OCI-LY1 (cell line): Measurements from ENCODE around the gene P2RX6.

Experiments used
- H2AFZ ChIP-seq: fragments of 200-600 bp; sonication (generic), shearing (Covaris generic); 2 replicates; pipeline ENCODE4 v1.6.0; 2014; ENCODE audit warnings: antibody characterized with exemption, mild to moderate bottlenecking, low read length
- H3F3A ChIP-seq: fragments of 200-600 bp; sonication (generic), shearing (Covaris generic); 2 replicates; pipeline ENCODE4 v1.6.0; 2014; ENCODE audit warnings: mild to moderate bottlenecking, antibody characterized with exemption, low read length, moderate library complexity; ENCODE audit not compliant: insufficient read depth
- H3K27ac ChIP-seq: fragments of 200-600 bp; sonication (generic); 2 replicates; pipeline ENCODE4 v1.5.1; 2014; ENCODE audit warnings: low read length, mixed run types, mild to moderate bottlenecking, low read depth; ENCODE audit not compliant: poor library complexity, severe bottlenecking
- H3K27me3 ChIP-seq: fragments of 200-600 bp; sonication (generic); 2 replicates; pipeline ENCODE4 v1.6.0; 2014; ENCODE audit warnings: antibody characterized with exemption, mild to moderate bottlenecking, low read length, moderate library complexity; ENCODE audit not compliant: insufficient read depth
- H3K36me3 ChIP-seq: fragments of 200-600 bp; sonication (generic); 2 replicates; pipeline ENCODE4 v1.6.1; 2014; ENCODE audit warnings: mild to moderate bottlenecking, antibody characterized with exemption, low read length, moderate library complexity, mixed read lengths; ENCODE audit not compliant: insufficient read depth
- H3K4me1 ChIP-seq: fragments of 200-600 bp; sonication (generic); 2 replicates; pipeline ENCODE4 v1.5.1; 2014; ENCODE audit warnings: mild to moderate bottlenecking, low read length, moderate library complexity; ENCODE audit not compliant: insufficient read depth, severe bottlenecking
- H3K4me2 ChIP-seq: fragments of 200-600 bp; sonication (generic), shearing (Covaris generic); 2 replicates; pipeline ENCODE4 v1.6.1; 2014; ENCODE audit warnings: low read length
- H3K4me3 ChIP-seq: fragments of 200-600 bp; sonication (generic); 2 replicates; pipeline ENCODE4 v1.5.1; 2014; ENCODE audit warnings: low read length, low read depth, mild to moderate bottlenecking, mixed read lengths; ENCODE audit not compliant: poor library complexity, severe bottlenecking
- H3K79me2 ChIP-seq: fragments of 200-600 bp; shearing (Covaris generic); 2 replicates; pipeline ENCODE4 v1.6.1; 2016; ENCODE audit warnings: mixed run types, low read length, mixed read lengths; ENCODE audit not compliant: insufficient read depth
- H3K9ac ChIP-seq: fragments of 200-600 bp; sonication (generic), shearing (Covaris generic); 2 replicates; pipeline ENCODE4 v1.6.1; 2014; ENCODE audit warnings: mild to moderate bottlenecking, low read length, mixed read lengths
- H3K9me2 ChIP-seq: fragments of 200-600 bp; sonication (generic), shearing (Covaris generic); 2 replicates; pipeline ENCODE4 v1.6.1; 2014; ENCODE audit warnings: low read depth, mild to moderate bottlenecking, low read length, mixed read lengths
- H3K9me3 ChIP-seq: fragments of 200-600 bp; shearing (Covaris generic); 2 replicates; pipeline ENCODE4 v1.6.1; 2014; ENCODE audit warnings: low read length, mixed read lengths
- H4K20me1 ChIP-seq: fragments of 200-600 bp; sonication (generic), shearing (Covaris generic); 2 replicates; pipeline ENCODE4 v1.6.0; 2016; ENCODE audit warnings: mild to moderate bottlenecking, low read length; ENCODE audit not compliant: insufficient read depth
- EZH2 ChIP-seq: fragments of 200-600 bp; sonication (generic), shearing (Covaris generic); IDR thresholded peaks from 2 replicates; pipeline ENCODE4 v1.8.0; 2017; ENCODE audit warnings: borderline replicate concordance, mixed run types, mild to moderate bottlenecking, antibody characterized with exemption, low read length, moderate library complexity, mixed read lengths
- TF ChIP-seq, protein P1 (sequence below): fragments of 200-600 bp; sonication (generic), shearing (Covaris generic); IDR thresholded peaks from 2 replicates; pipeline ENCODE4 v1.5.1; 2017; ENCODE audit warnings: mild to moderate bottlenecking, antibody characterized with exemption, low read length, moderate library complexity, mixed read lengths

Gene P2RX6

DNA sequence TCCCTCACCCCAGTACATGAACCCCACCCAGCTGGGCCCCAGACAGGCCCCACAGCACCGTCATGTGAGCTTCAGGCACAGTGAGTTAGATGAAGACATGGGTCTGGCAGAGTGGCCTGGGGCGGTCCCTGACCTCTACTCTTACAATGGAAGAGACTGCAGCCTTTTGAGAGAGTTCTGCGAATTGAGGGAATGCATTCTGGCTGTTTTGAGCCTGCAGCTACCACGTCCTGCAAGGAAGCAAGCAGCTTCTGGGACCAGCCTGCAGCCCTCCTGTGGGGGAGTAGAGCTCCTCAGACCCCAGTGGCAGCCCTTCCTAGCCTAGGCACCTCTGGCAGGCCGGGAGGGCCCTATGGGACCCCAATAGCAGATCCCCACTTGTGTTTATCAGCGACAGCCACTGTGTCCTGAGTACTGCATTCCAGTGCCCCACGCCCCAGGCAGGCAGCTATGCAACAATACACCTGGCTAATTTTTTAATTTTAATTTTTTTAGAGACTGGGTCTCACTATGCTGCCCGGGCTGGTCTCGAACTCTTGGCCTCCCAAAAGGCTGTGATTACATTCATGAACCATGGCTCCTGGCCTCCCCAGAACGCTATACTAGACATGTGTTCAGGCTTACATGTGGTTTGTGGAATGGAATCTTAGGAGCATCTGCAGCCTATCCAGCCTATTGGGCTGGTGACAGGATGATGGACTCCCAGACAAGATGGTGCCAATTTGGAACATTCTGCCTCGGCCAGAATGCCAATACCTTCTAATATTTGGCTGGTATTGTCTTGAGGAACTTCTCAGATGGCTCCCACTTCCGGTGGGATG lies 18.1 kb downstream of the P2RX6 start:
- no peak overlapping the region for H3K27ac ChIP-seq
- H3K36me3 ChIP-seq: no peaks in the 10 kb centered on the region
- no peak overlapping the region for H3K4me3 ChIP-seq
- H3K79me2 ChIP-seq: no peaks in the 10 kb centered on the region
- H3K9me3 ChIP-seq: no peaks in the 10 kb centered on the region
- TF ChIP-seq, protein P1, sequence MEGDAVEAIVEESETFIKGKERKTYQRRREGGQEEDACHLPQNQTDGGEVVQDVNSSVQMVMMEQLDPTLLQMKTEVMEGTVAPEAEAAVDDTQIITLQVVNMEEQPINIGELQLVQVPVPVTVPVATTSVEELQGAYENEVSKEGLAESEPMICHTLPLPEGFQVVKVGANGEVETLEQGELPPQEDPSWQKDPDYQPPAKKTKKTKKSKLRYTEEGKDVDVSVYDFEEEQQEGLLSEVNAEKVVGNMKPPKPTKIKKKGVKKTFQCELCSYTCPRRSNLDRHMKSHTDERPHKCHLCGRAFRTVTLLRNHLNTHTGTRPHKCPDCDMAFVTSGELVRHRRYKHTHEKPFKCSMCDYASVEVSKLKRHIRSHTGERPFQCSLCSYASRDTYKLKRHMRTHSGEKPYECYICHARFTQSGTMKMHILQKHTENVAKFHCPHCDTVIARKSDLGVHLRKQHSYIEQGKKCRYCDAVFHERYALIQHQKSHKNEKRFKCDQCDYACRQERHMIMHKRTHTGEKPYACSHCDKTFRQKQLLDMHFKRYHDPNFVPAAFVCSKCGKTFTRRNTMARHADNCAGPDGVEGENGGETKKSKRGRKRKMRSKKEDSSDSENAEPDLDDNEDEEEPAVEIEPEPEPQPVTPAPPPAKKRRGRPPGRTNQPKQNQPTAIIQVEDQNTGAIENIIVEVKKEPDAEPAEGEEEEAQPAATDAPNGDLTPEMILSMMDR: no peak
- no peak for TF ChIP-seq EZH2
- H3K9ac ChIP-seq: no peak overlapping the region
- no peaks in the 10 kb centered on the region for H4K20me1 ChIP-seq
- H3K9me2 ChIP-seq: no peaks in the 10 kb centered on the region
- H3K27me3 ChIP-seq: 0 out of 2 replicates have a peak, but pooled peaks cover 10% of the 10 kb centered on the region
- no peaks in the 10 kb centered on the region for H3K4me1 ChIP-seq
- no peak overlapping the region for H3K4me2 ChIP-seq
- H3F3A ChIP-seq: no peaks in the 10 kb centered on the region
- H2AFZ ChIP-seq: no peak overlapping the region

DNA sequence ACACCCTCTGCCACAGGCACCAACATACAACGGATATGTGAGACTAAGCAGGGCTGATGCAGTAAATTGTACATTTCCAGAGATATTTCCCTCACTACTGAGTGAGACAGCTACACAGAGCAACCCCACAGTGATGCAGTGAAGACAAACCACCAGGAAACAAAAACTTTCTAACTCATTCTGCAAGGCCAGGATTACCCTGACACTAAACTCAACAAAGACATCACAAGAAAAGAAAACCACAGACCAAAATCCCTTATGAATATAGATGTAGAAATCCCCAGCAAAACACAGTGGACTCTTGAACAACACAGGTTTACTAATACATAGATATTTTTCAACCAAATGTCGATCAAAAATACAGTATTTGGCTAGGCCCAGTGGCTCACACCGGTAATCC lies 18.9 kb downstream of the P2RX6 start:
- no peaks in the 10 kb centered on the region for H3K9me2 ChIP-seq

DNA sequence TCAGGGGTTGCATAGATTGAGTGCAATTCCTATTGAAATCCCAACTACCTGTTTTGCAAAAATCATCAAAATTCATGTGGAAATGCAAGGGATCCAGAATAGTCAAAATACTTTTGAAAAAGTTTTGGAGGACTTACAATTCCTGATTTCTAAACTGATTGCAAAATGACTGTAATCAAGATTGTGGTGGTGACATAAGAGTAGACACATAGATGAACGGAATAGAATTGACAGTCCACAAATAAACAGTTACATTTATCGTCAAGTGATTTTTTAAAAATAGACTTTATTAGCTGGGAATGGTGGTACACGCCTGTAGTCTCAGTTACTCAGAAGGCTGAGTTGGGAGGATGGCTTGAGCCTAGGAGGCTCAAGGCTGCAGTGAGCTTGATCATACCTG lies 20.0 kb downstream of the P2RX6 start:
- Histone ChIP-seq H3K27ac (no peak overlapping the region), H3K27me3 (0 out of 2 replicates have a peak, but pooled peaks cover 10% of the 10 kb centered on the region), H3K9me3 (no peaks in the 10 kb centered on the region), H3K4me2 (no peak overlapping the region), H2AFZ (no peak overlapping the region), H4K20me1 (no peaks in the 10 kb centered on the region), H3K36me3 (no peaks in the 10 kb centered on the region), H3K4me1 (no peaks in the 10 kb centered on the region), H3F3A (no peaks in the 10 kb centered on the region), H3K79me2 (no peaks in the 10 kb centered on the region), H3K9me2 (no peaks in the 10 kb centered on the region), H3K4me3 (no peak overlapping the region), H3K9ac (no peak overlapping the region)
- TF ChIP-seq EZH2: no peak
- TF ChIP-seq, protein P1: no peak

More for the DNA sequence above, 18.9 kb downstream of the P2RX6 start:
- no peaks in the 10 kb centered on the region for H3K79me2 ChIP-seq
- H3K36me3 ChIP-seq: no peaks in the 10 kb centered on the region
- no peak overlapping the region for H3K4me2 ChIP-seq
- H3K4me1 ChIP-seq: no peaks in the 10 kb centered on the region
- TF ChIP-seq EZH2: no peak
- TF ChIP-seq, protein P1: no peak
- H3F3A ChIP-seq: no peaks in the 10 kb centered on the region
- 0 out of 2 replicates have a peak, but pooled peaks cover 10% of the 10 kb centered on the region for H3K27me3 ChIP-seq
- H2AFZ ChIP-seq: no peak overlapping the region
- H3K4me3 ChIP-seq: no peak overlapping the region
- H3K9ac ChIP-seq: no peak overlapping the region
- H3K27ac ChIP-seq: no peak overlapping the region
- no peaks in the 10 kb centered on the region for H3K9me3 ChIP-seq
- H4K20me1 ChIP-seq: no peaks in the 10 kb centered on the region
